Mesenteric fat pad (tissue), 1 donor: ENCODE results near the gene S100A10. TPM values are rescaled to one million over a fixed set of nuclear protein-coding genes. Genes with fewer than 3 reads are reported as not detected.

ENCODE experiments used
- DNase-seq: peaks from one replicate; pipeline ENCODE4 v3.0.0-alpha.2; 2020; ENCODE audit warnings: low spot score
- total RNA-seq: library from RNA; stranded (reverse); fragmentation: NEBNext Ultra II Directional; extraction: Animal tissue kit (Norgen Biotek cat#: 25700); gene quantifications from one replicate; pipeline ENCODE4 v1.2.1, GENCODE V29; 2021
- donor health status: DM: yes; HTN: yes; CAD: no.

The S100A10 gene
- total RNA-seq, 1 donor from 2014 or later: 650 TPM

- DNase-seq: no peak
These were observed 54.5 kb downstream of the S100A10 start for GRCh38 chr1:151939141-151939540.

GRCh38 chr1:151936653-151937052 lies 57.0 kb downstream of the S100A10 start:
- no peak for DNase-seq

DNA sequence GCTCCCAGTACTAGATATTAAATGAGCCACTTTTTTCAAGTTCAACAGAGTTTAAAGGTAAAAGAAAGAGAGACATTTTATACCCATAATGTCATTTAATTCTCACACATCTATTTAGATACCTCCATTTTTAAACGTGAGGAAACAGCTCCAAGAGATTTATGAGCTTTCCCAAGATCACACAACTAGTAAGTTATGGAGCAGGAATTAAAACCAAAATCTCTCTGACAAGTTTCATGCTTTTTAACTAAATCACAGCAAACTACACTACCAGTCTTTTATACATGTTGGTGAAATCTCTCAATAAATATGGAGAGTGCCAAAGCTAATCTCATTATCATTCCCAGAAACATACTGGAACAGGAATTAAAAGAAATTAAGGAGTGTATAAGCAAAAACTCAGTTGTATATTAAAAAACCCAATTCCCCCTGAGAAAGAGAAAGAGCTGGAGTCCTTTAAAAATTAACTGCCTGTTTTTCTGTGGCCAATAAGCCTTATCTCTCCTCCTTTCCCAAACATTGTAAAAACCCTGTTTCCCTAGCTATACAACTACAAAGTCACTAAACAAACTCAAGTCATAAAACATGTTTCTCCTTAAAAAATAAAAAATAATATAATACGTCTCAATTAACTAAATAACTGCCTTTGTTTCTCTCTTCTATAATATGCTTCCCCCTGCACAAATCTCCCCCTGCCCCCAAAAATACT lies 57.6 kb downstream of the S100A10 start:
- no peak for DNase-seq

- no peak for DNase-seq
These were observed 58.5 kb downstream of the S100A10 start for GRCh38 chr1:151935154-151935553.

DNA sequence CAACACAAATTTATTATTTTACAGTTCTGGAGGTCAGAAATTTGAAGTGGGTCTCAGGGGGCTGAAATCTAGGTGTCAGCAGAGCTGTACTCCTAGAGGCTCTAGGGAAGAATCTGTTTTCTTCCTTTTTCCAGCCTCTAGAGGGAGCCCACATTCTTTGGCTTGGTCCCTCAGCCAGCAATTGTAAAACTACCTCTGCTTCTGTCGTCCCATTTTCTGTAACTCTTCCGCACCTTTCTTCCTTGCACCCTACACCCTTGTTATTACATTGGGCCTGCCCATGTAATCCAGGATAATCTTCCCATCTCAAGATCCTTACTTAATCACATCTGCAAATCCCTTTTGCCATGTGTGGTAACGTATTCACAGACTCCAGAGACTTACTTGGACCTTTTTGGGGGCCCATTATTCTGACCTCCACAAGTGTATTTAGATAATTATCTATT lies 59.6 kb downstream of the S100A10 start:
- no peak for DNase-seq

Other genes with a start within 250 kb of the S100A10 start
- 42.5 TPM for gene MRPL9, start 230.4 kb downstream of the S100A10 start, total RNA-seq
- 4.9 TPM for gene TDRKH, start 203.4 kb downstream of the S100A10 start, total RNA-seq
- not detected for gene LINGO4, start 188.4 kb downstream of the S100A10 start, total RNA-seq
- 0.10 TPM for gene RORC, start 162.1 kb downstream of the S100A10 start, total RNA-seq
- gene C2CD4D, start 154.0 kb downstream of the S100A10 start, total RNA-seq: not detected
- gene THEM5, start 140.1 kb downstream of the S100A10 start, total RNA-seq: not detected
- 14.8 TPM for gene THEM4, start 84.3 kb downstream of the S100A10 start, total RNA-seq
- 750 TPM for gene S100A11, start 43.1 kb upstream of the S100A10 start, total RNA-seq
- gene TCHHL1, start 95.2 kb upstream of the S100A10 start, total RNA-seq: 0.42 TPM
- 1.1 TPM for gene TCHH, start 121.6 kb upstream of the S100A10 start, total RNA-seq
- not detected for gene RPTN, start 165.4 kb upstream of the S100A10 start, total RNA-seq
- not detected for gene HRNR, start 230.3 kb upstream of the S100A10 start, total RNA-seq